HCT116 (cell line): ENCODE results near the gene GABARAP. TPM values are rescaled to one million over a fixed set of nuclear protein-coding genes. Genes with fewer than 3 reads are reported as not detected.

Source experiments
- ATAC-seq: fragments of 200-7000 bp; cut with Tn5 transposase; 2 replicates; pipeline ENCODE4 v1.9.1; 2020; ENCODE audit warnings: mild to moderate bottlenecking, moderate library complexity
- BruUV-seq: library from RNA; stranded (reverse); fragments of 400-500 nt; replicated peaks from 2 replicates; lab custom pipeline; 2021; lab: Mats Ljungman, UMichigan
- CTCF ChIA-PET: fragments of 300-600 bp; sonication (Branson Sonifier 250); formaldehyde crosslinking; loops from one replicate; lab custom pipeline; 2021; ENCODE audit warnings: antibody characterized with exemption; lab: Charles Lee
- POLR2A ChIA-PET: fragments of 300-600, 350-600 bp; sonication (Branson Sonifier 250); formaldehyde crosslinking; loops from one replicate; lab custom pipeline; 2021; ENCODE audit warnings: antibody characterized with exemption; lab: Charles Lee
- RAD21 ChIA-PET, 2 experiments: fragments of 300-600 bp; sonication (Branson Sonifier 250); formaldehyde crosslinking; loops; one replicate each; lab custom pipeline; 2023; ENCODE audit warnings: low total read pairs in 2 of 2; ENCODE audit not compliant: uncharacterized antibody in 2 of 2, unreplicated experiment in 2 of 2, low non-redundant PET in 1 of 2; lab: Charles Lee
- DNase-seq: peaks from one replicate; pipeline ENCODE4 v3.0.0-alpha.2; 2010; ENCODE audit warnings: low read depth, low spot score
- H2AFZ ChIP-seq: fragments of 200-600 bp; shearing (Covaris generic), sonication (generic); 2 replicates; pipeline ENCODE4 v1.6.1; 2017; ENCODE audit warnings: low read depth, mixed run types, mixed read lengths, antibody characterized with exemption, low read length; ENCODE audit not compliant: poor library complexity, severe bottlenecking
- H3K27ac ChIP-seq: 2 replicates; pipeline ENCODE4 v1.5.1; 2012; ENCODE audit warnings: low read depth, low read length
- H3K27me3 ChIP-seq: fragments of 200-600 bp; sonication (generic); 2 replicates; pipeline ENCODE4 v1.6.1; 2016; ENCODE audit warnings: mixed run types, low read length, mixed read lengths; ENCODE audit not compliant: insufficient read depth
- H3K36me3 ChIP-seq, 2 experiments: fragments of 200-500 bp in 1 of 2; fragments of 200-600 bp in 1 of 2; sonication (Bioruptor generic) in 1 of 2; sonication (generic) in 1 of 2; 2 replicates each; pipeline versions ENCODE4 v1.5.1 to v1.6.1; 2014 to 2016; ENCODE audit warnings: low read length in 2 of 2, inconsistent platforms in 1 of 2, mixed read lengths in 1 of 2, mixed run types in 1 of 2; ENCODE audit not compliant: insufficient read depth in 2 of 2, control insufficient read depth in 1 of 2
- H3K4me1 ChIP-seq, 2 experiments: fragments of 200-600 bp in 1 of 2; sonication (generic) in 1 of 2; 2 replicates each; pipeline versions ENCODE4 v1.5.1 to v1.6.1; 2012 to 2017; ENCODE audit warnings: low read length in 2 of 2, inconsistent platforms in 1 of 2, mild to moderate bottlenecking in 1 of 2, mixed read lengths in 1 of 2, mixed run types in 1 of 2, moderate library complexity in 1 of 2; ENCODE audit not compliant: insufficient read depth in 2 of 2, control insufficient read depth in 1 of 2
- H3K4me2 ChIP-seq: fragments of 200-600 bp; sonication (generic); 2 replicates; pipeline ENCODE4 v1.6.1; 2017; ENCODE audit warnings: mixed run types, low read length, mixed read lengths
- H3K4me3 ChIP-seq, 2 experiments: fragments of 200-600 bp in 1 of 2; sonication (generic) in 1 of 2; replicated peaks in 1 of 2; 2 replicates each; pipeline ENCODE4 v1.5.1; 2011 to 2016; ENCODE audit warnings: low read length in 2 of 2, control low read depth in 1 of 2, low read depth in 1 of 2, mild to moderate bottlenecking in 1 of 2, mixed read lengths in 1 of 2, mixed run types in 1 of 2
- H3K79me2 ChIP-seq: fragments of 200-600 bp; sonication (generic); 2 replicates; pipeline ENCODE4 v1.6.1; 2017; ENCODE audit warnings: mild to moderate bottlenecking, mixed run types, low read length, moderate library complexity, mixed read lengths; ENCODE audit not compliant: insufficient read depth
- H3K9ac ChIP-seq: fragments of 200-600 bp; sonication (generic); 2 replicates; pipeline ENCODE4 v1.6.1; 2016; ENCODE audit warnings: low read length, mixed read lengths
- H3K9me2 ChIP-seq: fragments of 200-600 bp; sonication (generic), shearing (Covaris generic); 2 replicates; pipeline ENCODE4 v1.6.1; 2017; ENCODE audit warnings: mixed run types, mild to moderate bottlenecking, moderate library complexity; ENCODE audit not compliant: insufficient read depth
- H3K9me3 ChIP-seq, 2 experiments: fragments of 200-500 bp in 1 of 2; fragments of 200-600 bp in 1 of 2; sonication (Bioruptor generic) in 1 of 2; sonication (generic) in 1 of 2; 2 replicates each; pipeline ENCODE4 v1.6.1; 2014 to 2017; ENCODE audit warnings: low read length in 2 of 2, mixed read lengths in 2 of 2, inconsistent platforms in 1 of 2, low read depth in 1 of 2, mild to moderate bottlenecking in 1 of 2, mixed run types in 1 of 2, moderate library complexity in 1 of 2; ENCODE audit not compliant: control insufficient read depth in 1 of 2, insufficient read depth in 1 of 2
- H4K20me1 ChIP-seq: fragments of 200-600 bp; sonication (generic), shearing (Covaris generic); 2 replicates; pipeline ENCODE4 v1.6.1; 2017; ENCODE audit warnings: mixed run types, mild to moderate bottlenecking, moderate library complexity; ENCODE audit not compliant: insufficient read depth
- CBX3 ChIP-seq: IDR thresholded peaks from 2 replicates; pipeline ENCODE4 v1.6.1; 2012; ENCODE audit warnings: low read depth
- CEBPB ChIP-seq: IDR thresholded peaks from 2 replicates; pipeline ENCODE4 v1.6.1; 2012; ENCODE audit warnings: low read depth
- EGR1 ChIP-seq: IDR thresholded peaks from 2 replicates; pipeline ENCODE4 v1.6.1; 2012; ENCODE audit warnings: low read depth
- ELF1 ChIP-seq: IDR thresholded peaks from 2 replicates; pipeline ENCODE4 v1.6.1; 2012; ENCODE audit warnings: low read depth, borderline replicate concordance
- EZH2phosphoT487 ChIP-seq: fragments of 200-600 bp; IDR thresholded peaks from 2 replicates; pipeline ENCODE4 v1.6.1; 2018; ENCODE audit warnings: antibody characterized with exemption, borderline replicate concordance
- FOSL1 ChIP-seq: IDR thresholded peaks from 2 replicates; pipeline ENCODE4 v1.6.1; 2012; ENCODE audit warnings: low read depth
- JUND ChIP-seq: IDR thresholded peaks from 2 replicates; pipeline ENCODE4 v1.6.1; 2012
- POLR2A ChIP-seq: IDR thresholded peaks from 2 replicates; pipeline ENCODE4 v1.7.0; 2011; ENCODE audit warnings: borderline replicate concordance; ENCODE audit not compliant: insufficient read depth, insufficient read length; ENCODE audit errors: extremely low read depth
- SP1 ChIP-seq: IDR thresholded peaks from 2 replicates; pipeline ENCODE4 v1.6.1; 2012; ENCODE audit warnings: low read depth
- SRF ChIP-seq: IDR thresholded peaks from 2 replicates; pipeline ENCODE4 v1.6.1; 2012; ENCODE audit warnings: low read depth
- TCF7L2 ChIP-seq: IDR thresholded peaks from 2 replicates; pipeline ENCODE4 v1.7.0; 2011; ENCODE audit warnings: borderline replicate concordance, inconsistent platforms; ENCODE audit not compliant: insufficient read depth, insufficient read length; ENCODE audit errors: extremely low read depth
- ZFX ChIP-seq: fragments of 450-650 bp; IDR thresholded peaks from 2 replicates; pipeline ENCODE4 v1.6.1; 2017
- intact Hi-C: fragments of 100-400 bp; cut with micrococcal nuclease; formaldehyde crosslinking; loops from 2 replicates; pipeline ENCODE4 v1.10.0; 2022
- total RNA-seq: library from RNA; stranded (reverse); gene quantifications from one replicate; pipeline ENCODE4 v1.2.1, GENCODE V29; 2021; ENCODE audit not compliant: unreplicated experiment
- TF ChIP-seq, protein P1 (sequence below), 3 experiments: fragments of 200-600 bp in 1 of 3; sonication (generic) in 1 of 3; IDR thresholded peaks in 2 of 3; conservative IDR thresholded peaks in 1 of 3; 2 replicates each; pipeline ENCODE4 v1.5.1; 2012 to 2017; ENCODE audit warnings: low read depth in 2 of 3, low read length in 2 of 3, antibody characterized with exemption in 1 of 3, borderline replicate concordance in 1 of 3, control low read depth in 1 of 3, mild to moderate bottlenecking in 1 of 3, mixed read lengths in 1 of 3, mixed run types in 1 of 3, moderate library complexity in 1 of 3; ENCODE audit not compliant: insufficient read depth in 1 of 3
- TF ChIP-seq, protein P2 (sequence below): IDR thresholded peaks from 2 replicates; pipeline ENCODE4 v1.6.1; 2011; ENCODE audit warnings: mild to moderate bottlenecking, low read length, moderate library complexity; ENCODE audit not compliant: insufficient replicate concordance; ENCODE audit errors: extremely low read depth
- TF ChIP-seq, protein P3 (sequence below): IDR thresholded peaks from 2 replicates; pipeline ENCODE4 v1.6.1; 2012

Gene GABARAP
- total RNA-seq, 1 experiment from 2014 or later = 287 TPM

DNA sequence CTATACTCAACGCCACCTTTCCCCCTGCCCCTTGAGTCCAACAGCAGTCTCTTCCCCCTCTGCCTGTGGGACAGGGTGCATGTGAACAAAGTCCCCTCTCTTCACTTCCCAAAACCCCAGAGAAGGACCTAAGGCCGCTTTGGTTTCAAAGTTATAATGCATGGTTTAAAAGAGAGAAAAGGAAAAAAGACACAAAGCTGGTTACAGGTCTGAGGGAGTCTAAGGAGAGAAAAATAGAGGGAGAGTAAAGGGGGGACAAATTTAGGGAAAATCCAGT is 1.1 kb upstream of the GABARAP start:
- ATAC-seq (no peak), DNase-seq (no peak)
- intact Hi-C loops = no loop called here
- H4K20me1 ChIP-seq = no peaks in the 10 kb centered on the region
- H2AFZ ChIP-seq = no peak overlapping the region
- POLR2A ChIA-PET = interaction anchor here (1.2 to 2.9 kb wide), 4 partner anchors 9 to 29 kb away, joined by 3 to 13 read pairs (median 8); partner anchors contain the start of genes ACADVL, DLG4 and DVL2
- H3K9me3 ChIP-seq = no peaks in the 10 kb centered on the region
- H3K9ac ChIP-seq = peak overlapping the region; percentile 85
- RAD21 ChIA-PET = no interaction called here
- H3K4me3 ChIP-seq = peak overlapping the region; percentile 93 to 97
- H3K4me2 ChIP-seq = peak overlapping the region; percentile 79
- H3K36me3 ChIP-seq = peaks cover 19 to 36% of the 10 kb centered on the region in 2 experiments; a peak in 3 of 4 replicates
- H3K27me3 ChIP-seq = no peaks in the 10 kb centered on the region
- peak overlapping the region; percentile 92 for H3K27ac ChIP-seq
- peaks cover 17 to 34% of the 10 kb centered on the region in 2 experiments for H3K4me1 ChIP-seq
- peaks cover 53% of the 10 kb centered on the region for H3K79me2 ChIP-seq
- H3K9me2 ChIP-seq = no peaks in the 10 kb centered on the region
- CTCF ChIA-PET = no interaction called here
- TF ChIP-seq POLR2A (no peak), TCF7L2 (no peak), ZFX (no peak), EGR1 (no peak), JUND (no peak), CEBPB (no peak), ELF1 (no peak), SP1 (no peak), EZH2phosphoT487 (no peak), CBX3 (no peak), FOSL1 (no peak), SRF (no peak)
- TF ChIP-seq, protein P1, sequence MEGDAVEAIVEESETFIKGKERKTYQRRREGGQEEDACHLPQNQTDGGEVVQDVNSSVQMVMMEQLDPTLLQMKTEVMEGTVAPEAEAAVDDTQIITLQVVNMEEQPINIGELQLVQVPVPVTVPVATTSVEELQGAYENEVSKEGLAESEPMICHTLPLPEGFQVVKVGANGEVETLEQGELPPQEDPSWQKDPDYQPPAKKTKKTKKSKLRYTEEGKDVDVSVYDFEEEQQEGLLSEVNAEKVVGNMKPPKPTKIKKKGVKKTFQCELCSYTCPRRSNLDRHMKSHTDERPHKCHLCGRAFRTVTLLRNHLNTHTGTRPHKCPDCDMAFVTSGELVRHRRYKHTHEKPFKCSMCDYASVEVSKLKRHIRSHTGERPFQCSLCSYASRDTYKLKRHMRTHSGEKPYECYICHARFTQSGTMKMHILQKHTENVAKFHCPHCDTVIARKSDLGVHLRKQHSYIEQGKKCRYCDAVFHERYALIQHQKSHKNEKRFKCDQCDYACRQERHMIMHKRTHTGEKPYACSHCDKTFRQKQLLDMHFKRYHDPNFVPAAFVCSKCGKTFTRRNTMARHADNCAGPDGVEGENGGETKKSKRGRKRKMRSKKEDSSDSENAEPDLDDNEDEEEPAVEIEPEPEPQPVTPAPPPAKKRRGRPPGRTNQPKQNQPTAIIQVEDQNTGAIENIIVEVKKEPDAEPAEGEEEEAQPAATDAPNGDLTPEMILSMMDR (IDR thresholded peaks at IDR 0.05 in 2 of 3, conservative IDR thresholded peaks at IDR 0.05 in 1 of 3; ENCODE audit: borderline replicate concordance in 1 of 3, insufficient read depth in 1 of 3, low read depth in 2 of 3, low read length in 2 of 3) = no peak
- TF ChIP-seq, protein P2, sequence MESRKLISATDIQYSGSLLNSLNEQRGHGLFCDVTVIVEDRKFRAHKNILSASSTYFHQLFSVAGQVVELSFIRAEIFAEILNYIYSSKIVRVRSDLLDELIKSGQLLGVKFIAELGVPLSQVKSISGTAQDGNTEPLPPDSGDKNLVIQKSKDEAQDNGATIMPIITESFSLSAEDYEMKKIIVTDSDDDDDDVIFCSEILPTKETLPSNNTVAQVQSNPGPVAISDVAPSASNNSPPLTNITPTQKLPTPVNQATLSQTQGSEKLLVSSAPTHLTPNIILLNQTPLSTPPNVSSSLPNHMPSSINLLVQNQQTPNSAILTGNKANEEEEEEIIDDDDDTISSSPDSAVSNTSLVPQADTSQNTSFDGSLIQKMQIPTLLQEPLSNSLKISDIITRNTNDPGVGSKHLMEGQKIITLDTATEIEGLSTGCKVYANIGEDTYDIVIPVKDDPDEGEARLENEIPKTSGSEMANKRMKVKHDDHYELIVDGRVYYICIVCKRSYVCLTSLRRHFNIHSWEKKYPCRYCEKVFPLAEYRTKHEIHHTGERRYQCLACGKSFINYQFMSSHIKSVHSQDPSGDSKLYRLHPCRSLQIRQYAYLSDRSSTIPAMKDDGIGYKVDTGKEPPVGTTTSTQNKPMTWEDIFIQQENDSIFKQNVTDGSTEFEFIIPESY = no peak
- TF ChIP-seq, protein P3, sequence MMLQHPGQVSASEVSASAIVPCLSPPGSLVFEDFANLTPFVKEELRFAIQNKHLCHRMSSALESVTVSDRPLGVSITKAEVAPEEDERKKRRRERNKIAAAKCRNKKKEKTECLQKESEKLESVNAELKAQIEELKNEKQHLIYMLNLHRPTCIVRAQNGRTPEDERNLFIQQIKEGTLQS = no peak
- BruUV-seq = TSS peak; percentile 70
